A673 (cell line): ENCODE data around the gene VRK2. TPM values are rescaled to one million over a fixed set of nuclear protein-coding genes. Genes with fewer than 3 reads are reported as not detected.
"Not testable (repeated sequence)": the region's sequence is repeated elsewhere in the genome, so short reads cannot be mapped to it uniquely, and the experiment has no call there.

ENCODE experiments used
- BruUV-seq: library from RNA; stranded (reverse); fragments of 400-500 nt; replicated peaks from 2 replicates; lab custom pipeline; 2021; lab: Mats Ljungman, UMichigan
- CTCF ChIA-PET: fragments of 300-600 bp; sonication (Branson Sonifier 250); formaldehyde crosslinking; loops from one replicate; lab custom pipeline; 2022; ENCODE audit warnings: antibody characterized with exemption; lab: Charles Lee
- POLR2A ChIA-PET: fragments of 300-600 bp; sonication (Branson Sonifier 250); formaldehyde crosslinking; loops from one replicate; lab custom pipeline; 2022; ENCODE audit warnings: antibody characterized with exemption; ENCODE audit not compliant: low non-redundant PET; lab: Charles Lee
- DNase-seq: peaks from one replicate; pipeline ENCODE4 v3.0.0-alpha.2; 2015; ENCODE audit warnings: low spot score
- H3K27ac ChIP-seq: fragments of 200-600 bp; sonication (generic); 2 replicates; pipeline ENCODE4 v1.5.1; 2016; ENCODE audit warnings: mixed run types, low read depth, mild to moderate bottlenecking, mixed read lengths, antibody characterized with exemption, low read length; ENCODE audit not compliant: poor library complexity, severe bottlenecking
- H3K27me3 ChIP-seq: fragments of 200-600 bp; sonication (generic); replicated peaks from 2 replicates; pipeline ENCODE4 v1.6.1; 2017; ENCODE audit warnings: mixed run types, low read depth, mild to moderate bottlenecking, mixed read lengths, antibody characterized with exemption, low read length; ENCODE audit not compliant: insufficient read depth, poor library complexity
- H3K36me3 ChIP-seq: fragments of 200-600 bp; sonication (generic); 2 replicates; pipeline ENCODE4 v1.6.1; 2016; ENCODE audit warnings: mixed run types, mild to moderate bottlenecking, mixed read lengths, antibody characterized with exemption, low read length; ENCODE audit not compliant: insufficient read depth, poor library complexity, severe bottlenecking
- H3K4me1 ChIP-seq: fragments of 200-600 bp; sonication (generic); 2 replicates; pipeline ENCODE4 v1.6.1; 2017; ENCODE audit warnings: mixed run types, mild to moderate bottlenecking, mixed read lengths, antibody characterized with exemption, low read length; ENCODE audit not compliant: insufficient read depth, poor library complexity, severe bottlenecking
- H3K4me3 ChIP-seq: fragments of 200-600 bp; sonication (generic); 2 replicates; pipeline ENCODE4 v1.5.1; 2016; ENCODE audit warnings: low read depth, mixed run types, mild to moderate bottlenecking, mixed read lengths, low read length; ENCODE audit not compliant: poor library complexity, severe bottlenecking
- H3K9me3 ChIP-seq: fragments of 200-600 bp; sonication (generic); 2 replicates; pipeline ENCODE4 v1.6.1; 2016; ENCODE audit warnings: mixed run types, low read depth, mild to moderate bottlenecking, mixed read lengths, antibody characterized with exemption, low read length; ENCODE audit not compliant: poor library complexity, severe bottlenecking
- EZH2 ChIP-seq: fragments of 200-600 bp; sonication (generic); IDR thresholded peaks from 2 replicates; pipeline ENCODE4 v1.6.1; 2017; ENCODE audit warnings: borderline replicate concordance, low read depth, mild to moderate bottlenecking, mixed read lengths, antibody characterized with exemption, low read length; ENCODE audit not compliant: poor library complexity, severe bottlenecking
- intact Hi-C: fragments of 100-400 bp; cut with micrococcal nuclease; formaldehyde crosslinking; loops from one replicate; pipeline ENCODE4 v1.10.0; 2022; ENCODE audit not compliant: unreplicated experiment
- total RNA-seq: library from RNA; stranded (reverse); gene quantifications from 2 replicates; pipeline ENCODE4 v1.2.3, GENCODE V29; 2021
- TF ChIP-seq, protein P1 (sequence below): fragments of 300-800, 200-600 bp; sonication (generic); conservative IDR thresholded peaks from 2 replicates; pipeline ENCODE4 v1.5.1; 2017; ENCODE audit warnings: low read depth, mild to moderate bottlenecking, antibody characterized with exemption, low read length, moderate library complexity, mixed read lengths

The VRK2 gene
- total RNA-seq, 1 experiment from 2014 or later: 16.1 TPM

GRCh38 chr2:58157754-58158153 is 111.1 kb downstream of the VRK2 start:
- BruUV-seq: no TSS peak
- POLR2A ChIA-PET: no interaction called here
- peaks cover 22% of the 10 kb centered on the region for H3K36me3 ChIP-seq
- CTCF ChIA-PET: no interaction called here
- DNase-seq: no peak
- H3K27me3 ChIP-seq: no peaks in the 10 kb centered on the region
- intact Hi-C loops: no loop called here
- H3K27ac ChIP-seq: no peak overlapping the region
- H3K4me1 ChIP-seq: no peaks in the 10 kb centered on the region
- TF ChIP-seq, protein P1, sequence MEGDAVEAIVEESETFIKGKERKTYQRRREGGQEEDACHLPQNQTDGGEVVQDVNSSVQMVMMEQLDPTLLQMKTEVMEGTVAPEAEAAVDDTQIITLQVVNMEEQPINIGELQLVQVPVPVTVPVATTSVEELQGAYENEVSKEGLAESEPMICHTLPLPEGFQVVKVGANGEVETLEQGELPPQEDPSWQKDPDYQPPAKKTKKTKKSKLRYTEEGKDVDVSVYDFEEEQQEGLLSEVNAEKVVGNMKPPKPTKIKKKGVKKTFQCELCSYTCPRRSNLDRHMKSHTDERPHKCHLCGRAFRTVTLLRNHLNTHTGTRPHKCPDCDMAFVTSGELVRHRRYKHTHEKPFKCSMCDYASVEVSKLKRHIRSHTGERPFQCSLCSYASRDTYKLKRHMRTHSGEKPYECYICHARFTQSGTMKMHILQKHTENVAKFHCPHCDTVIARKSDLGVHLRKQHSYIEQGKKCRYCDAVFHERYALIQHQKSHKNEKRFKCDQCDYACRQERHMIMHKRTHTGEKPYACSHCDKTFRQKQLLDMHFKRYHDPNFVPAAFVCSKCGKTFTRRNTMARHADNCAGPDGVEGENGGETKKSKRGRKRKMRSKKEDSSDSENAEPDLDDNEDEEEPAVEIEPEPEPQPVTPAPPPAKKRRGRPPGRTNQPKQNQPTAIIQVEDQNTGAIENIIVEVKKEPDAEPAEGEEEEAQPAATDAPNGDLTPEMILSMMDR: no peak
- no peak for TF ChIP-seq EZH2
- no peaks in the 10 kb centered on the region for H3K9me3 ChIP-seq
- H3K4me3 ChIP-seq: no peak overlapping the region

DNA sequence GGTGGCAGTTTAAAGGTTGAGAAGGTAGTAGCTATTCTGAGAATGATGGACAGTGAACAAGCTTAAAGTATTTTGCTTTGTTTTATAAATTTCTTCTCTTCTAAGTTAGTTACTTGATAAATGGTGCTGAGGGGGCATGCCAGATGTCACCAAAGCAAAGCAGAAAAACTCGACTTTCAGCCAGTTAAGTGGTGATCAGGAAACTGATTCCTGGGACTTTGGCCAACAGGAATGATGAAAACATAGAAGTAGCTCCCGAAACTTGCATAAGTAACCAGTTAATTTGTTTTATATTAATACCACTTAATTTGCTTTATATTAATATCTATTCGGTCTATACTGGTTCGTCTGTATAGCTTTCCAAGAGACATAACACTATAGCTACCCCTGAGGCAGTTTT is 111.9 kb downstream of the VRK2 start:
- H3K27ac ChIP-seq: no peak overlapping the region
- TF ChIP-seq EZH2: no peak
- TF ChIP-seq, protein P1: no peak
- DNase-seq: no peak
- POLR2A ChIA-PET: no interaction called here
- no TSS peak for BruUV-seq
- H3K36me3 ChIP-seq: peaks cover 22% of the 10 kb centered on the region
- no peaks in the 10 kb centered on the region for H3K27me3 ChIP-seq
- no peaks in the 10 kb centered on the region for H3K4me1 ChIP-seq
- no peaks in the 10 kb centered on the region for H3K9me3 ChIP-seq
- CTCF ChIA-PET: no interaction called here
- no peak overlapping the region for H3K4me3 ChIP-seq
- intact Hi-C loops: no loop called here

DNA sequence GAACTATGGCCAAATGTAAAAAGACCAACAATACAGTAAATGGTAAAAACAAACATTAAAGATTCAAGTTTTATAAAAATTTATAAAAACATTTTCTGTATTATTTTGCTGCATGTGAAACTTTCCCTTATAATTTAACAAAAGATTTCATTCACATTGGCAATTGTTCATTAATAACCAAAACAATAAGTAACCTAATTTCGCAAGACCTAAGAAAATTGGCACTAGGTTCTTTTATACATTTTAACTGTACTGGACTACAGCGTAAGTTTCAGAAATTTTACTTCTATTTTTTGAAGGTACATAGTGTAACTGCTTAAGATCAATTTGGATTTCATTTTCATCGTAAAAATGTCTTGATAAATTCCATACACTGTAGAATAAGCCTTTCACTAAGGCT is 117.3 kb downstream of the VRK2 start:
- ChIA-PET CTCF (no interaction called here), POLR2A (no interaction called here)
- DNase-seq: no peak
- no peaks in the 10 kb centered on the region for H3K27me3 ChIP-seq
- BruUV-seq: no TSS peak
- TF ChIP-seq EZH2: no peak
- TF ChIP-seq, protein P1: no peak
- H3K4me1 ChIP-seq: no peaks in the 10 kb centered on the region
- no peak overlapping the region for H3K4me3 ChIP-seq
- no peak overlapping the region for H3K27ac ChIP-seq
- H3K9me3 ChIP-seq: no peaks in the 10 kb centered on the region
- H3K36me3 ChIP-seq: peaks cover 26% of the 10 kb centered on the region
- intact Hi-C loops: no loop called here

- CTCF ChIA-PET, BruUV-seq, H3K4me1 ChIP-seq, H3K36me3 ChIP-seq, H3K27me3 ChIP-seq, H3K9me3 ChIP-seq, POLR2A ChIA-PET, H3K4me3 ChIP-seq, H3K27ac ChIP-seq, DNase-seq, intact Hi-C loops: not testable (repeated sequence)
Measured at GRCh38 chr2:58168130-58168529, 121.5 kb downstream of the VRK2 start.

- H3K27me3 ChIP-seq, BruUV-seq, H3K36me3 ChIP-seq, CTCF ChIA-PET, POLR2A ChIA-PET, H3K4me1 ChIP-seq, intact Hi-C loops, H3K27ac ChIP-seq, H3K4me3 ChIP-seq, DNase-seq, H3K9me3 ChIP-seq: not testable (repeated sequence)
Measured at GRCh38 chr2:58169845-58170244, 123.2 kb downstream of the VRK2 start.
